ENCODE results near the gene TECR.
"Not testable (repeated sequence)": the region's sequence is repeated elsewhere in the genome, so short reads cannot be mapped to it uniquely, and the experiment has no call there.

Gene TECR

GRCh38 chr19:14496834-14497227 is 32.6 kb upstream of the TECR start:
- no peak for DNase-seq (ENCODE audit: low read depth in 1 of 2, low spot score in 1 of 2)
- in situ Hi-C loops (cut with HindIII; ENCODE audit: low pct_unique_long_range_greater_than_20kb, low sequenced_read_pairs): no loop called here
- no peak for TF ChIP-seq JUND (IDR thresholded peaks at IDR 0.05; ENCODE audit: low read depth)

- in situ Hi-C loops (cut with HindIII; ENCODE audit: low pct_unique_long_range_greater_than_20kb, low sequenced_read_pairs): no loop called here
- no peak for TF ChIP-seq JUND (IDR thresholded peaks at IDR 0.05; ENCODE audit: low read depth)
- DNase-seq (ENCODE audit: low read depth in 1 of 2, low spot score in 1 of 2): peak in 1 of 2 experiments; percentile 52
Measured at GRCh38 chr19:14497228-14497921, 32.0 kb upstream of the TECR start.

GRCh38 chr19:14502334-14503092 is 26.9 kb upstream of the TECR start:
- in situ Hi-C loops (cut with HindIII; ENCODE audit: low pct_unique_long_range_greater_than_20kb, low sequenced_read_pairs): no loop called here
- no peak for TF ChIP-seq JUND (IDR thresholded peaks at IDR 0.05; ENCODE audit: low read depth)
- DNase-seq (ENCODE audit: low read depth in 1 of 2, low spot score in 1 of 2): peak in 1 of 2 experiments; percentile 82

GRCh38 chr19:14503285-14503684 is 26.1 kb upstream of the TECR start:
- DNase-seq (ENCODE audit: low read depth in 1 of 2, low spot score in 1 of 2): no peak
- in situ Hi-C loops (cut with HindIII; ENCODE audit: low pct_unique_long_range_greater_than_20kb, low sequenced_read_pairs): no loop called here
- no peak for TF ChIP-seq JUND (IDR thresholded peaks at IDR 0.05; ENCODE audit: low read depth)

DNA sequence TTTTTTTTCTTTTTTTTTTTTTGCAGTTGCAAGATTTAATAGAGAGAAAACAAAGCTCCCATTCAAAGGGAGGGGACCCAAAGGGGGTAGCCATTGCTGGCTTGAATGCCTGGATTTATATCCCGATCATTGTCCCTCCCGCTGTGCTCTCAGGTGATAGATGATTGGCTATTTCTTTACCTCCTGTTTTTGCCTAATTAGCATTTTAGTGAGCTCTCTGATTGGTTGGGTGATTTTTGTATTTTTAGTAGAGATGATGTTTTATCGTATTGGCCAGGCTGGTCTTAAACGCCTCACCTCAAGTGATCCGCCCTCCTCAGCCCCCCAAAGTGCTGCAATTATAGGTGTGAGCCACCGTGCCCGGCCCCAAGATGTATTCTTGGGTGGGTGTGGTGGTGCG is 24.8 kb upstream of the TECR start:
- DNase-seq (ENCODE audit: low read depth in 1 of 2, low spot score in 1 of 2); in situ Hi-C loops (cut with HindIII; ENCODE audit: low pct_unique_long_range_greater_than_20kb, low sequenced_read_pairs): not testable (repeated sequence)

- no peak for TF ChIP-seq JUND (IDR thresholded peaks at IDR 0.05; ENCODE audit: low read depth)
- DNase-seq (ENCODE audit: low read depth in 1 of 2, low spot score in 1 of 2): peak in 1 of 2 experiments; percentile 89
- in situ Hi-C loops (cut with HindIII; ENCODE audit: low pct_unique_long_range_greater_than_20kb, low sequenced_read_pairs): no loop called here
Measured at GRCh38 chr19:14505488-14506239, 23.7 kb upstream of the TECR start.

DNA sequence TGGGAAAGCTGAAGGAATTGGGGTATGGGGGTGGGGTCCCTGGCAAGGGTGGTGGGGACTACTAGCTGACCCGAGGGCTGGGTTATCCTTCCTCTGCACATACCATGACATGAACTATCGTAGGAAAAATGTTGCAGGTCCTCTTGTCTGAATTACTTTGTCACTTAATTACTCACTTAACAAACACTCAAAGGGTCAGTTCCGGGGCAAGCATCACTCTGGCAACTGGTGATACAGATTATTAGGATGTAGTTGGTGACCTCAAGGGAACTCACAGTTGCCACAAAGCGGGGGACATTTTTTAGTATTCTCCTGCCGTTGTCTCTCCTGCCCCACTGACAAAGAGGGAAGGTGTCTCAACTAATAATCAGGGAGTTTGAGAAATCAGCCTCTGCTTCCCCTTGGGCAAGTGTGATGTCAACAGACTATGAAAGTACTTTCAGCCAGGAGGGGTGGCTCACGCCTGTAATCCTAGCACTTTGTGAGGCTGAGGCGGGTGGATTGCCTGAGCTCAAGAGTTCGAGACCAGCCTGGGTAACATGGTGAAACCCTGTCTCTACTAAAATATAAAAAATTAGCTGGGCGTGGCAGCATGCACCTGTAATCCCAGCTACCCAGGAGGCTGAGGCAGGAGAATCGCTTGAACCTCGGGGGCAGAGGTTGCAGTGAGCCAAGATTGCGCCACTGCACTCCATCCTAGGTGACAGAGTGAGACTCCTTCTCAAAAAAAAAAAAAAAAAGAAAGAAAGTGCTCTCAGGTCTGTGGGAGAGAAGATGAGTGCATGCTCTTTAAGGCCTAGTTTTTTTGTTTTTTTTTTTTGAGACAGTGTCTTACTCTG is 21.5 kb upstream of the TECR start:
- in situ Hi-C loops (cut with HindIII; ENCODE audit: low pct_unique_long_range_greater_than_20kb, low sequenced_read_pairs): no loop called here
- DNase-seq (ENCODE audit: low read depth in 1 of 2, low spot score in 1 of 2): peak in 1 of 2 experiments; percentile 46
- no peak for TF ChIP-seq JUND (IDR thresholded peaks at IDR 0.05; ENCODE audit: low read depth)

DNA sequence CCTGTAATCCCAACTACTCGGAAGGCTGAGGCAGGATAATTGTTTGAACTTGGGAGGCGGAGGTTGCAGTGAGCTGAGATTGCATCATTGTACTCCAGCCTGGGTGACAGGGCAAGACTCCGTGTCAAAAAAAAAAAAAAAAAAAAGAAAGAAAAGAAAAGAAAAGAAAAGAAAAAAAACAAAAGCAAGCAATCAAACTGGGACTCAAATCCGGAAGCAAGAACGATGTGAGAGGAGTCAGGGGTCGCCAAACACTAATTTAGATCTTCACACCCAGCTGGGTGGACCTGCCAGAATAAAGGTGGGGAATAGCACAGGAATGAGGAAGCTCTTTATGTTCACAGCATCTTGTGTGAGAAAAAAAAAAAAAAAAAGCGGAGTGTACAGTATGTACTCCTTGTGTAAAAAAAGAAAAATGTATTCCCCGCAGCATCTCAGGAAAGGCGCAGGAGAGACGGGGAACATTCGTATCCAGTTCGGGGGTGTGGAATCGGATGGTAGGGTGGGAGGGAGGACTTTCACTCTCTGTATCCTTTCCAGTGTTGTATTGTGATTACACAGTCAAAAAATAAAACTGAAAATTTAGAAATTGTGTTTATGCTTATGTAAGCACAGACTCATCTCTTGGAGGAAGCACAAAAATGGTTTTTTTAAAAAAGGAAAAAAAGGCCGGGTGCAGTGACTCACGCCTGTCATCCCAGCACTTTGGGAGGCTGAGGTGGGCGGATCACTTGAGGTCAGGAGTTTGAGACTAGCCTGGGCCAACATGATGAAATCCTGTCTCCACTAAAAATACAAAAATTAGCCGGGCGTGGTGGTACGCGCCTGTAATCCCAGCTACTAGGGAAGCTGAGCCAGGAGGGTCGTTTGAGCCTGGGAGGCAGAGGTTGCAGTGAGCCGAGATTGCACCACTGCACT is 18.8 kb upstream of the TECR start:
- no peak for TF ChIP-seq JUND (IDR thresholded peaks at IDR 0.05; ENCODE audit: low read depth)
- in situ Hi-C loops (cut with HindIII; ENCODE audit: low pct_unique_long_range_greater_than_20kb, low sequenced_read_pairs): no loop called here
- DNase-seq (ENCODE audit: low read depth in 1 of 2, low spot score in 1 of 2): no peak

GRCh38 chr19:14511229-14511593 is 18.2 kb upstream of the TECR start:
- no peak for DNase-seq (ENCODE audit: low read depth in 1 of 2, low spot score in 1 of 2)
- in situ Hi-C loops (cut with HindIII; ENCODE audit: low pct_unique_long_range_greater_than_20kb, low sequenced_read_pairs): no loop called here
- no peak for TF ChIP-seq JUND (IDR thresholded peaks at IDR 0.05; ENCODE audit: low read depth)

GRCh38 chr19:14512406-14512961 is 16.9 kb upstream of the TECR start:
- TF ChIP-seq JUND (IDR thresholded peaks at IDR 0.05; ENCODE audit: low read depth): no peak
- in situ Hi-C loops (cut with HindIII; ENCODE audit: low pct_unique_long_range_greater_than_20kb, low sequenced_read_pairs): no loop called here
- no peak for DNase-seq (ENCODE audit: low read depth in 1 of 2, low spot score in 1 of 2)

DNA sequence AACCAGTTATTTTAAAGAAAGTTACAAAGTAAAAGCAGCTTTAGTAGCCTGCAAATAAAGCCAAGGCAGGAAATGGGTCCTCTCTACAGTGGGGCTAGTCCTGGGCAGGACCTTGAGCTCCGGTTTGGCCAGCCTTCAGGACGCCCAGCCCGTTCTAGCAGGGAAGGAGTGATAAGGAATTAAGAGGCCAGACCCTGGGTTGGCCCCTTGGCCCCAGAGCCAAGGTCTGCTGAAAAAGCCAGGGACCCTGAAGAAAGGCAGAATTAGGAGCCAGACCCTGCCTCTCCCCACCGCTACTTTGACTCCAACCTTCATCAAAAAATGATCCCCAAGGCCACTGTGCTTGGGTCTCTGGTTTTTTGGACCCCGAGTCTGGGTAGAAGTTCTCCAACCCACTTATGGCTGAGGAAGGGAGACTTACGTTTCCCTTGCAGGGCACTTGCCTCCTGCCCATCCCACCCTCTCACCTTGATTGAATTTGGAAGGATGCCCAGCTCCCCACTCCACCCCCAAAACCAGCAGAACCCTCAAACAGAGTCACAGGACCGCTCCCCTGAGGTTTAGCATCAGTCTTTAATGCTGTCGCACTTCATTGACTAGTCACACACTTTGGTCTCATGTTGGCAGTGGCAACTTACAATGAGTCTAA is 15.1 kb upstream of the TECR start:
- DNase-seq (ENCODE audit: low read depth in 1 of 2, low spot score in 1 of 2): no peak
- no peak for TF ChIP-seq JUND (IDR thresholded peaks at IDR 0.05; ENCODE audit: low read depth)
- in situ Hi-C loops (cut with HindIII; ENCODE audit: low pct_unique_long_range_greater_than_20kb, low sequenced_read_pairs): no loop called here

Measured in T47D (cell line).